GM19372 (cell line): ENCODE data around the gene WDR72.
"Not testable (repeated sequence)": the region's sequence is repeated elsewhere in the genome, so short reads cannot be mapped to it uniquely, and the experiment has no call there.

ENCODE experiments used
- ATAC-seq: cut with Tn5 transposase; IDR thresholded peaks from one replicate; pipeline ENCODE4 v1.9.1; 2021; ENCODE audit warnings: mild to moderate bottlenecking, low read depth, moderate library complexity; ENCODE audit not compliant: unreplicated experiment

Gene WDR72

GRCh38 chr15:53759411-53759931 is at the start of gene WDR72:
Gene WDR72, minus strand, starts transcription at chr15:53759663. Its CDS starts 26,514 bp downstream, at chr15:53733149.
- no peak for ATAC-seq

DNA sequence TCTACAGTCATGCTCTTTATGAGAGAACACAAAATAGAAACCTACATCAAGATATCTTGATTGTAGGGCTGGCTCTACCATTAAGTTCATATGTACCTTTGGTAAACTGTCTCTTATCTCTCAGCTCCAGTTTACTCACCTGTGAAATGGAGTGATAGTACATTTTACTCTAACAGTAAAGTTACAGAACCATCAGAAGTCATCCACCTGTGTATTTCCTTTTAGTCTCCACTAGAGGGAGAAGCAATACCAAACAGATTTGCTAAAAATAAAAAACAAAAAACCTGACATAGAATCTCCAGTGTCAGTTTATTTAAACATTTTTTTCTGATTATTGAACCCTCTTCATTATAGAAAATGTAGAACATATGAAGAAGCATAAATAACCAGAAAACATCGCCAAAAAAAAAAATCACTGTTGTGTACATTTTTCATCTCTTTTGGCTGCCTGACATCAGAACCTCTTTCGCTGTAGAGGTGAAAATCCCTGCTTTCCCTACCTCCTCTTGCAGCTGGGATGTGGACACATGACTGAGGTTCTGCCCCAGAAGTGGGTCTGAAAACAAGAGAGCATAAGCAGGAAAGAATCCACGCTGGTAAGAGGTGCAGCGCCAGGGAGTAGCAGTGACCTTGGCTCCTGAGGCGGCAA is 48.7 kb upstream of the WDR72 start:
- no peak for ATAC-seq

- no peak for ATAC-seq
These were observed 48.0 kb upstream of the WDR72 start for GRCh38 chr15:53807501-53807900.

GRCh38 chr15:53802672-53803071 is 43.2 kb upstream of the WDR72 start:
- no peak for ATAC-seq

- no peak for ATAC-seq
These were observed 32.1 kb upstream of the WDR72 start for GRCh38 chr15:53791581-53791980.

- ATAC-seq: no peak
These were observed 30.4 kb upstream of the WDR72 start for GRCh38 chr15:53789654-53790375.

DNA sequence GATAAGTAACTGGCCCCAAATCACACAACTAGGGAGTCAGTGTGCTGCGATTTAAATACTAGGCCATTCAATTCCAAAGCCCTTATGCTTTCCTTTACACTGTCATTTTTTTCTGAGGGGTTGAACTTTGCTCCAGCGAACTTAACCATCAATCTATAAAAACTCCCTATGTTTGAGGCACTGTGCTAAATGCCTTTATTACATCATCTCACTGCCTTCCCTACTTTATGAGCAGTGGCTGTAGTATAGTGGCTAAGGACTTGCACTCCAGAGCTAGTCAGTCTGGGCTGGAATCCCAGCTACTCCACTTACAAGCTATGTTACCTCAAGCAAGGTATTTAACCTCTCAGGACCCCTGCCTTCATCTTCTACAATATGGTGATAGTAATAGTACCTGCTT is 26.9 kb upstream of the WDR72 start:
- no peak for ATAC-seq

DNA sequence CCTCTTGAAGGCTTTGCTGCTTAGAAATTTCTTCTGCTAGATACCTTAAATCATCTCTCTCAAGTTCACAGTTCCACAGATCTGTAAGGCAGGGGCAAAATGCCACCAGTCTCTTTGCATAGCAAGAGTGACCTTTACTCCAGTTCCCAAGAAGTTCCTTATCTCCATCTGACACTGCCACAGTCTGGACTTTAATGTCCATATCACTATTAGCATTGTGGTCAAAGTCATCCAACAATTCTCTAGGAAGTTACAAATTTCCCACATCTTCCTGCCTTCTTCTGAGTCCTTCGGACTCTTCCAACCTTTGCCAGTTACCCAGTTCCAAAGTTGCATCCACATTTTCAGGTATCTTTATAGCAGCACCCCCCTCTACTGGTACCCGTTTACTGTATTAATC is 25.8 kb upstream of the WDR72 start:
- ATAC-seq: not testable (repeated sequence)

- no peak for ATAC-seq
These were observed 3.5 kb upstream of the WDR72 start for GRCh38 chr15:53762916-53763315.

DNA sequence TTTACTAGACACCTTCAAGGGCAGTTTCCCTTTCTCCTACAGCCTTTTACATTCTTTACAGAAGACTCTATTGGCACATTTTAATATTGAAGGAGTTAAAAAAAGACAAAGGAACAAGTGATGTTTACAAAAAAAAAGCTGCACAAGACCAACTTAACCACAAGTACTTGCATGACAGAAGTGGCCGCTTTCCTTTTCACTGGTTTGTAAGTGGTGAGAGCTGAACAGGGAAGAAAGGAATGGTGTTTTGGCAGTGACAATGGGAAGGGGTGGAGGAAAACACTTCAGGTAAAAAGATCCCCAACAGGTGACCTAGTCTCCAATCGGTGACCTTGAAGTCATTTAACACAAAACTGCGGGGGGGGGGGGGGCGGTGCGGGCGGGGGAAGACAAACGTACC is 1.1 kb downstream of the WDR72 start:
- no peak for ATAC-seq

DNA sequence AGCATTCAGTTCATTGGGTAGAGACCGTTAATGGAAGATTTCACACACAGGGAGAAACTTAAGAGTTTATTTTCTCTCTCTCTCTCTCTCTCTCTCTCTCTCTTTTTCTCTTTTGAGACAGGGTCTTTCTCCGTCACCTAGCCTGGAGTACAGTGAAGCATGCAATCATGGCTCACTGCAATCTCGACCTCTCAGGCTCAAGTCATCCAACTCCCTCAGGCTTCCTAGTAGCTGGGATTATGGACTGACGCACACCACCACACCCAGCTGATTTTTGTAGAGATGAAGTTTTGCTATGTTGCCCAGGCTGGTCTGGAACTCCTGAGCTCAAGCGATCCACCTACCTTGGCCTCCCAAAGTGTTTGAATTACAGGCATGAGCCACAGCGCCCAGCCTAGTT is 1.6 kb downstream of the WDR72 start:
- no peak for ATAC-seq

GRCh38 chr15:53753813-53754212 is 5.7 kb downstream of the WDR72 start:
- no peak for ATAC-seq

DNA sequence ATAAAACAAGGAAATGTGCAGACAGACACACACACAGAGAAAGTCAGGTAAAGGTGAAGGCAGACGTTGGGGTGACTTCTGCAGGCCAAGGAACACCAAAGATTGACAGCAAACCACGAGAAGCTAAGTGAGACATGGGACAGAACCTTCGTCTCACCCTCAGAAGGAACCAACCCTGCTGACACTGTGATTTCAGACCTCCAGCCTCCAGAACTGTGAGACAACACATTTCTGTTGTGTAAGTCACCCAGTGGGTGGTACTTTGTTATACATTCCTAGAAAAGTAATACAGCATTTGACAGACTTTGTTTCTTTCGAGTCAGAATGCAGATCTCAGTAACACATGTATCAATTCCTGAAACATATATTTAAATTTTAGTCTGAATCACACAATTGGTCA is 7.1 kb downstream of the WDR72 start:
- ATAC-seq: no peak

DNA sequence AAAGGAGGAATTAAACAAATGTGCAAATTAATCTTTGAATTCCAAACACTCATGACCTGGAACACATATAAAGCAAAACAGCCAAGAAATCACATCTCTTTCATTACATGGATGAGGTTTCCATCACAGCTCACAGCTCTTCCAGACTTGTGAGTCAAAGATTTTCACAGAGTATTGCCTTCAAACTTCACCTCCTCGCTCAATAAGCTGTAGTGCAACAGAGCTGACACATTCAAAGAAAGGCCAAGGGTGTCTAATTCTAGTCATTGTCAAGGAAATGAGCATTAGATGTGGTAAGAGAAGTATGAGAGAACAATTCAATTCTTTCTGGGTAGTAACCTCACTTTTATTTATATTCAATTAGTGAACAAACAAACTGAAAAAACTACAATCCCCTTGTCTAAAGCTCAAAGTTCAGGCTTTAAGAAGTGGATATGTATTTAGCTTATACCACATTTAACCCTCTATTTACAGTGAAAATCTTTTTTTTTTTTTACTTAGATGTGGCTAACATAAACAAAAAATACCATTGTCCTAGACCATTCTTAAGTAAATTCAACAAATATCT is 11.9 kb downstream of the WDR72 start:
- no peak for ATAC-seq

DNA sequence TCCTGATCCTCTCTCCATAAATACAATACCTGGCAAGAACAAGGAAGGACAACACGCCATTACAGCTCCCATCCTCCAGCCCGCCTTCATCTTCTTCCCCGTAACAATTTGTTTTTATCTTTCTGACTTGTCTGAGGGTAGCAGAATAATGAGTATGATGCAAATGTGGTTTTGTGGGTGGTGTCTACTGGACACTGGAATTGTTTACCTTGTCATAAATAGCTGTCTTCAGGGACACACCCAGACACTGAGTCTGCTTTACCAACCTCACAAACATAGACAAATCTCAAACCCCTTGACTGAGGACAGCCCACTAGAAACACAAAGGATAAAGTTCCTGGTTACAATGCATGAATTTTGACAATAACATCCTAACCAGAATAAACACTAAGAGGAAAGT is 13.4 kb downstream of the WDR72 start:
- no peak for ATAC-seq

DNA sequence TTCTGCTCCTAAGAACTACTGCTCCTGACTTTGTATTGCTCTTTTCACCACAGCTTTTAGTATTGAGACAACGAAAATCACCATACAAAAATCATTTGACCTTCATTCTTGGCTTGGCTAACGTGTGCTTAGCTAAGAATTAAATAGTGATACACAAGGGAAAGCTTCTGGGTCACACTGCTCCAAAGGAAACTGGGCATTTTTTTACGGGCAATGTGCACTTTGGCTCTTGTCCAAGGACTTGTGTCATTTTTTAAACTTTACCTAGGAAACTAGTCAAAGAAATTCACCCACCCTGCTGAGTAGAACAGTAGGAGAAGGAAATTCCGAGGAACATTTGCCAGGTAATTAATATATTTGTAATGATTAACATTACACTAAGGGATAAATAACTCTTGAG is 19.8 kb downstream of the WDR72 start:
- ATAC-seq: no peak

- ATAC-seq: no peak
These were observed 20.3 kb downstream of the WDR72 start for GRCh38 chr15:53739187-53739586.

GRCh38 chr15:53721334-53722087 is 38.0 kb downstream of the WDR72 start:
- ATAC-seq: no peak

GRCh38 chr15:53716909-53717876 is 42.3 kb downstream of the WDR72 start:
- ATAC-seq: no peak

GRCh38 chr15:53713218-53713617 is 46.2 kb downstream of the WDR72 start:
- no peak for ATAC-seq
